Thymus (tissue), 11 donors: ENCODE measurements around the gene BBX. TPM values are rescaled to one million over a fixed set of nuclear protein-coding genes. Genes with fewer than 3 reads are reported as not detected.

ENCODE experiments used
- DNase-seq, 9 donors: peaks; one replicate each; pipeline ENCODE4 v3.0.0-alpha.2; 2013; ENCODE audit warnings: low spot score in 9 of 9, low read depth in 6 of 9, missing footprints in 1 of 9
- H3K27ac ChIP-seq, 2 donors: one replicate each; pipeline ENCODE4 v1.5.1; 2013; ENCODE audit warnings: control low read depth in 1 of 2, low read depth in 1 of 2, low read length in 1 of 2, mild to moderate bottlenecking in 1 of 2, moderate library complexity in 1 of 2
- H3K27me3 ChIP-seq, 2 donors: one replicate each; pipeline ENCODE4 v1.5.1; 2013; ENCODE audit warnings: low read length in 1 of 2; ENCODE audit not compliant: control insufficient read depth in 2 of 2, insufficient read depth in 1 of 2
- H3K36me3 ChIP-seq, 2 donors: one replicate each; pipeline ENCODE4 v1.5.1; 2013; ENCODE audit warnings: low read length in 1 of 2, mild to moderate bottlenecking in 1 of 2, moderate library complexity in 1 of 2; ENCODE audit not compliant: control insufficient read depth in 2 of 2, insufficient read depth in 2 of 2
- H3K4me1 ChIP-seq, 2 donors: one replicate each; pipeline ENCODE4 v1.5.1; 2013; ENCODE audit warnings: low read length in 2 of 2; ENCODE audit not compliant: control insufficient read depth in 2 of 2, insufficient read depth in 2 of 2
- H3K4me3 ChIP-seq, 2 donors: one replicate each; pipeline ENCODE4 v1.5.1; 2013; ENCODE audit warnings: low read length in 2 of 2, control low read depth in 1 of 2, mild to moderate bottlenecking in 1 of 2
- H3K9me3 ChIP-seq, 2 donors: one replicate each; pipeline ENCODE4 v1.5.1; 2013; ENCODE audit warnings: low read length in 1 of 2, mild to moderate bottlenecking in 1 of 2; ENCODE audit not compliant: control insufficient read depth in 2 of 2, insufficient read depth in 1 of 2
- WGBS: extraction: QIAGEN DNeasy Blood & Tissue Kit; methylation state at CpG from one replicate; pipeline ENCODE4 v1.1.7; 2013; 5-methylcytosine and 5-hydroxymethylcytosine counted together
- polyA plus RNA-seq: library from polyadenylated mRNA; stranded (reverse); fragments of 200-250 nt; gene quantifications from one replicate; pipeline ENCODE4 v1.2.3, GENCODE V29; 2013
- total RNA-seq: library from RNA; stranded (reverse); fragments of 120-200 nt; gene quantifications from one replicate; pipeline ENCODE4 v1.2.4, GENCODE V29; 2013
- donor health status: healthy.

BBX gene
- total and polyA plus RNA-seq, 2 donors: 8.9 to 31.3 TPM

DNA sequence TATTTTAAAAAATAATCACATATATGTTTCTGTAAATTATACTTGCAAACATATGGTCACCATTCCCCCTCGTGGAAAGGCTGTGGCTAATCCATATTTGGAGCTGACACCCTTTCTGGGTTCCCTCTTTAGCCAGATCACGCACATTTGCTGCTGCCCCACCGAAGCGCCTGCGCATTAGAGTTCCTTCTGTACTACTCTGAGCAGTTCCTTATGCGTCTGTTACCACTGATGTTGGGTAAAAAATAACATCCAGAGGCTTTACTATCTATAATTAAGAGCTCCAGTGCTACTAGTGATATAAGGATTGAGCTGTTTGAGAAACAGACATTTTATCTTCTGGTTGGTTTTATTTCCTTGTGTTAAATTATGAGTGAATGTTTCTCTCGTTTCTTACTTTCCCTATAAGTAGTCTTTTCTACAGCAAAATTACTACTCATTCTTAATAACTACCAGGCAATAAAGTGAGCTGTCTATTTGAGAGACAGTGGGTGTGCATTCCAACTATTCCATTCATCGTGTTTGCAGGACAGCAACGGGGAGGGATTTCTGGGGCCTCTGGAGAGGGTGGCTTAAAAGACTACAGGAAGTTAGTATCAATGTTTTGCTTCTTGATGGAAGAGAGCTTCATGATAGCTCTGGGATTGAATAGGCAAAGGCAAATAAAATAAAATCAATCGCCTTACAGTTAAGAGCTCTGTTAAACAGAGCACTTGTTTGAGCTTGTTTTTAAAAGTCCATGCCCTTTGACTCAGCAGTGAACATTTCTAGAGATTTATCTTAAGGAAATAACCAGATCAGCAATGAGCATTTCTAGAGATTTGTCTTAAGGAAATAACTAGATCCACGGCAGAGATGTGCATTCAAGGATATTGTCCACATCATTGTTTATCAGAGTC lies 322.9 kb downstream of the BBX start:
- no peak overlapping the region for H3K4me3 ChIP-seq
- no peaks in the 10 kb centered on the region for H3K4me1 ChIP-seq
- DNase-seq: no peak
- H3K27me3 ChIP-seq: no peaks in the 10 kb centered on the region
- 91% methylated on average over 11 of the region's 11 CpGs for WGBS
- H3K36me3 ChIP-seq: no peaks in the 10 kb centered on the region
- H3K9me3 ChIP-seq: no peaks in the 10 kb centered on the region
- H3K27ac ChIP-seq: no peak overlapping the region

- peak in 6 of 9 donors; percentile 5 to 46 (median 26) for DNase-seq
- H3K9me3 ChIP-seq: no peaks in the 10 kb centered on the region
- 70% methylated on average over 10 of the region's 10 CpGs for WGBS
- H3K4me1 ChIP-seq: no peaks in the 10 kb centered on the region
- H3K4me3 ChIP-seq: no peak overlapping the region
- no peak overlapping the region for H3K27ac ChIP-seq
- no peaks in the 10 kb centered on the region for H3K36me3 ChIP-seq
- H3K27me3 ChIP-seq: no peaks in the 10 kb centered on the region
Measured at GRCh38 chr3:107846279-107846852, 323.6 kb downstream of the BBX start.

GRCh38 chr3:107847791-107848190 lies 325.0 kb downstream of the BBX start:
- 97% methylated on average over 8 of the region's 8 CpGs for WGBS
- DNase-seq: no peak
- H3K36me3 ChIP-seq: no peaks in the 10 kb centered on the region

DNA sequence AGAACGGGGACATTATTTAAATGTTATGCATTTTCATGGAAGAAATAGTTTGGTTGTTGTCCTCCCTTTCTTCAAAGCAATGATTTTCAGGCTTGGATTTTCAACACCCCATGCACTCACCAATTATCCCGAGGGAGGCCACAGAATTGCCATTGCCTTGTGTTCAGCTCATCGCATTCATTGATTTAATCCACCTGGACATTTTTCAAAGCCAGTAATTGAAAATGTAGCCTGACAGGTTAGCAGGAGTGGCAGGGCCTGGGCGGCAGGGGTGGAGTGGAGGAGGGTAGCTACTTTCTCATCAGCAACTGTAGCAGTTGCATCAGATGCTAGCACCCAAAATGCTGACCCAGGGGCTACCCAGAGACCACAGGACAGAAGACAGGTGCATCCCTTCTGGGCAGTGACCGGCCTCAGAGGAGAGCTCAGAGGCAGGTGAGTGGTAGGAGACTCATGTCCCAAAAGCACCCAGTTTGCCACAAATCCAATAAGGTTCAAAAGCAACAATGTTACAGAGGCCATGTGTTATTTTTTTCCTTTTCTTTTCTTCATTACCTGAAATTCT lies 325.7 kb downstream of the BBX start:
- no peaks in the 10 kb centered on the region for H3K4me1 ChIP-seq
- 96% methylated on average over 5 of the region's 5 CpGs for WGBS
- H3K27me3 ChIP-seq: no peaks in the 10 kb centered on the region
- no peak for DNase-seq
- no peaks in the 10 kb centered on the region for H3K36me3 ChIP-seq
- H3K4me3 ChIP-seq: no peak overlapping the region
- H3K9me3 ChIP-seq: no peaks in the 10 kb centered on the region
- H3K27ac ChIP-seq: no peak overlapping the region

More at GRCh38 chr3:107847791-107848190, 325.0 kb downstream of the BBX start:
- Histone ChIP-seq H3K4me1 (no peaks in the 10 kb centered on the region), H3K9me3 (no peaks in the 10 kb centered on the region), H3K27me3 (no peaks in the 10 kb centered on the region), H3K27ac (no peak overlapping the region), H3K4me3 (no peak overlapping the region)

GRCh38 chr3:107850681-107851080 lies 327.9 kb downstream of the BBX start:
- Histone ChIP-seq H3K27me3 (no peaks in the 10 kb centered on the region), H3K4me1 (no peaks in the 10 kb centered on the region), H3K36me3 (no peaks in the 10 kb centered on the region), H3K9me3 (no peaks in the 10 kb centered on the region), H3K4me3 (no peak overlapping the region), H3K27ac (no peak overlapping the region)
- 94% methylated on average over 2 of the region's 2 CpGs for WGBS
- DNase-seq: no peak

DNA sequence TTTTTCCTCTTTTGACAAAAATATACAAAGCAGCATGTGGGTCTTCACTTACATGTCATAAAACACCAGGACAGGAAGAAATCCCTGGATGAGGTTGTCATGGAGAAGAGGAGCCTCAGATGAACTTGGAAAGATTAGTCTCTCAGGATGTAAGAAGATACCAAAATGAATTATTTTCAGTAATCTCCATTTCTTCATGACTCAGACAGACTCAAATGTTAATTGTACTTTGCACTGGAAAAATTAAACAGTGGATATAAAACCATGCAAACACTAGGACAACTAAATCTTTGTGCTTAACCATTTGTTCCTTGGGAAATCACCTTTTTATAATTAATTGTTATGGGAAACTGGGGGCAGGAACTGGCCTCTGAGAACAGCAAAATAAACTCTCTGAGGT lies 331.1 kb downstream of the BBX start:
- Histone ChIP-seq H3K4me3 (no peak overlapping the region), H3K36me3 (no peaks in the 10 kb centered on the region), H3K9me3 (no peaks in the 10 kb centered on the region), H3K27me3 (no peaks in the 10 kb centered on the region), H3K27ac (no peak overlapping the region), H3K4me1 (no peaks in the 10 kb centered on the region)
- no peak for DNase-seq

GRCh38 chr3:107854733-107855132 lies 332.0 kb downstream of the BBX start:
- Histone ChIP-seq H3K4me3 (no peak overlapping the region), H3K36me3 (no peaks in the 10 kb centered on the region), H3K4me1 (no peaks in the 10 kb centered on the region), H3K9me3 (no peaks in the 10 kb centered on the region), H3K27me3 (no peaks in the 10 kb centered on the region), H3K27ac (no peak overlapping the region)
- 96% methylated on average over 6 of the region's 6 CpGs for WGBS
- DNase-seq: no peak

- WGBS: 84% methylated on average over 5 of the region's 5 CpGs
- Histone ChIP-seq H3K27ac (no peak overlapping the region), H3K27me3 (no peaks in the 10 kb centered on the region), H3K4me3 (no peak overlapping the region), H3K4me1 (no peaks in the 10 kb centered on the region), H3K36me3 (no peaks in the 10 kb centered on the region), H3K9me3 (no peaks in the 10 kb centered on the region)
- DNase-seq: peak in 2 of 9 donors; percentile 8 to 35
Measured at GRCh38 chr3:107855710-107856109, 332.9 kb downstream of the BBX start.

DNA sequence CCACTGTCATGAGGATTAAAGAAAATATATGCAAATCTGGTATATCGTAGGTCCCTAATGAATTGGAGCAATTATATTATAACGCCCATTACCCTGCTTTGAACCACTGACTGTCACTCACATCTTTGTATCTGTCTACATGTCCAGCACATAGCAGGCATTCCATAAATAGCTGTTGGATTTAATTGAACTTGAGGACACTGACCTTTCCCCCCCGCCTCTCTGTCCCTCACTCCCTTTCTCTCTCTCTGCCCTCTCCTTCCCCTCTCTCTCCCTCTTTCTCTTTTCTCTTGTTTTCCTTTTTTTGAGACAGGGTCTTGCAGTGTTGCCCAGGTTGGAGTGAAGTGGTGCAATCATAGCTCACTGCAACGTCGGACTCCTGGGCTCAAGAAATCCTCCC lies 335.1 kb downstream of the BBX start:
- no peak overlapping the region for H3K27ac ChIP-seq
- no peaks in the 10 kb centered on the region for H3K9me3 ChIP-seq
- H3K36me3 ChIP-seq: no peaks in the 10 kb centered on the region
- H3K27me3 ChIP-seq: no peaks in the 10 kb centered on the region
- WGBS: 98% methylated on average over 5 of the region's 5 CpGs
- H3K4me1 ChIP-seq: no peaks in the 10 kb centered on the region
- DNase-seq: no peak
- H3K4me3 ChIP-seq: no peak overlapping the region
